ENCODE data around the gene CROCC.
"Not testable (repeated sequence)": the region's sequence is repeated elsewhere in the genome, so short reads cannot be mapped to it uniquely, and the experiment has no call there.

The CROCC gene

DNA sequence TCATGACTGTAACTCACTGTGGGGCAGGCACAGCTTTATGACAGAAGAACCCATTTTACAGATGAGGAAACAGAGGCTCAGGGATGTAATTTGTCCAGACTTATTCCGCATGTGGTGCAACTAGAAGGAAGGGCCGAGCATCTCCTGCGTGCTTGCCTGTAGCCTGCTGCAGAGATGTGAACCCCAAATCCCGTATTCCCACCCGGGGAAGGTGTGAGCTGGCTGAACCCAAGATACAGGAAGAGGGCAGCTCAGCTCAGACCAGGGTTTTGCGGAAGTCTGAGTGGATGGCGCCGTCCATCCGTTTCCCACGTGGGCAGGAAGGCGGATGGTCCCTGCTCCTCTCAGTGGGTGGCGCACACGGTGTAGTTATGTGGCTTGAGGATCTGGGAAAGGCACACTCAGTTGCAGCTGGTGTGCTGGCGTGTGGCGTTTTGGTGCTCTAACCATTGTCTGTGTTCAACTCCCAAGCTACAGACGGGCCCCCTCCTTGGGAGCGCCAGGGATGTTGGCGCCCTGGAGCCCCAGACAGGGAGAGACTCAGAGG is 1.2 kb downstream of the CROCC start:
- Histone ChIP-seq H3K9ac (ENCODE audit: low read depth, low read length) (no peak overlapping the region), H3K36me3 (ENCODE audit: control insufficient read depth, insufficient read depth, low read length) (peaks cover 15% of the 10 kb centered on the region), H3K4me3 (ENCODE audit: low read depth, low read length) (peak overlapping the region; percentile 64; the same call in 1 of the 2 replicates), H3K27me3 (ENCODE audit: control insufficient read depth, insufficient read depth, low read length) (no peaks in the 10 kb centered on the region), H3K27ac (ENCODE audit: low read depth, low read length) (no peak overlapping the region), H3K4me1 (ENCODE audit: control insufficient read depth, insufficient read depth, low read length) (peaks cover 14% of the 10 kb centered on the region), H3K9me3 (ENCODE audit: control insufficient read depth, insufficient read depth, low read length) (no peaks in the 10 kb centered on the region)

GRCh38 chr1:16924216-16924918 is 2.6 kb downstream of the CROCC start:
- Histone ChIP-seq H3K4me1 (ENCODE audit: control insufficient read depth, insufficient read depth, low read length) (peaks cover 14% of the 10 kb centered on the region), H3K9me3 (ENCODE audit: control insufficient read depth, insufficient read depth, low read length) (no peaks in the 10 kb centered on the region), H3K27ac (ENCODE audit: low read depth, low read length) (no peak overlapping the region), H3K36me3 (ENCODE audit: control insufficient read depth, insufficient read depth, low read length) (peaks cover 15% of the 10 kb centered on the region), H3K9ac (ENCODE audit: low read depth, low read length) (no peak overlapping the region), H3K27me3 (ENCODE audit: control insufficient read depth, insufficient read depth, low read length) (no peaks in the 10 kb centered on the region), H3K4me3 (ENCODE audit: low read depth, low read length) (no peak overlapping the region)

GRCh38 chr1:16924919-16925477 is 3.3 kb downstream of the CROCC start:
- no peak overlapping the region for H3K27ac ChIP-seq (ENCODE audit: low read depth, low read length)

GRCh38 chr1:16925635-16926490 is 4.1 kb downstream of the CROCC start:
- Histone ChIP-seq H3K36me3 (ENCODE audit: control insufficient read depth, insufficient read depth, low read length) (peaks cover 22% of the 10 kb centered on the region), H3K4me1 (ENCODE audit: control insufficient read depth, insufficient read depth, low read length) (peaks cover 14% of the 10 kb centered on the region), H3K9me3 (ENCODE audit: control insufficient read depth, insufficient read depth, low read length) (no peaks in the 10 kb centered on the region), H3K9ac (ENCODE audit: low read depth, low read length) (no peak overlapping the region), H3K4me3 (ENCODE audit: low read depth, low read length) (no peak overlapping the region), H3K27me3 (ENCODE audit: control insufficient read depth, insufficient read depth, low read length) (no peaks in the 10 kb centered on the region), H3K27ac (ENCODE audit: low read depth, low read length) (no peak overlapping the region)

More at GRCh38 chr1:16924919-16925477, 3.3 kb downstream of the CROCC start:
- H3K27me3 ChIP-seq (ENCODE audit: control insufficient read depth, insufficient read depth, low read length): no peaks in the 10 kb centered on the region
- H3K36me3 ChIP-seq (ENCODE audit: control insufficient read depth, insufficient read depth, low read length): peaks cover 15% of the 10 kb centered on the region
- no peak overlapping the region for H3K9ac ChIP-seq (ENCODE audit: low read depth, low read length)
- no peak overlapping the region for H3K4me3 ChIP-seq (ENCODE audit: low read depth, low read length)
- peaks cover 14% of the 10 kb centered on the region for H3K4me1 ChIP-seq (ENCODE audit: control insufficient read depth, insufficient read depth, low read length)
- H3K9me3 ChIP-seq (ENCODE audit: control insufficient read depth, insufficient read depth, low read length): no peaks in the 10 kb centered on the region

DNA sequence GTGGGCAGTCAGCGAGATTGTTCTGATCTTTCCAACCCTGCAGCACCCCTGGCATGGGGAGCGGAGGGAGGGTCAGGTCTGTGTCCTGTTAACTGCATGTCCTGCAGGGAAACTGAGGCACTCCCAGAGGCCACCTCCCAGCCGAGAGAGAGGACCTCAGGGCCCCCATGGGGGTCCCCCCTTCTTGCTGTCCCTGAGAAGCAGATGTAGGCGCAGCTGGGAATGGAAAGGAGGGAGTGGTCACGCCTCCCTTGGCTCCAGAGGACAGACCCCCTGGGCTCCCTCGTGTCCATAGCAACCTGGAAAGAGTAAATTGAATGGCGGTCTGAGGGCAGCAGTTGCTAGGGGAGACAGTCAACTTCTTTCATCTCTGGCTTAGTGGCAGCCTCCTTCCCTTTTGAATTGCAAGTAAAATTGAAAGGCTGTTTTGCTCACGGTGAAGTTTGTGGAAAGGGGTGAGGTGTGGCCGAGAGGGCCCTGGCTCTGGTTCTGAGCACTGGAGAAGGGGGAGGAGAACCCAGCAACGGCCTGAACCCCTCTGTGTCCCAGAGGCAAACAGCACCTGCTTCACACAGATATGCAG is 4.9 kb downstream of the CROCC start:
- Histone ChIP-seq H3K27ac (ENCODE audit: low read depth, low read length) (peak overlapping the region; percentile 33), H3K9me3 (ENCODE audit: control insufficient read depth, insufficient read depth, low read length) (no peaks in the 10 kb centered on the region), H3K36me3 (ENCODE audit: control insufficient read depth, insufficient read depth, low read length) (peaks cover 29% of the 10 kb centered on the region), H3K27me3 (ENCODE audit: control insufficient read depth, insufficient read depth, low read length) (no peaks in the 10 kb centered on the region), H3K4me1 (ENCODE audit: control insufficient read depth, insufficient read depth, low read length) (peaks cover 12% of the 10 kb centered on the region), H3K4me3 (ENCODE audit: low read depth, low read length) (no peak overlapping the region), H3K9ac (ENCODE audit: low read depth, low read length) (no peak overlapping the region)

DNA sequence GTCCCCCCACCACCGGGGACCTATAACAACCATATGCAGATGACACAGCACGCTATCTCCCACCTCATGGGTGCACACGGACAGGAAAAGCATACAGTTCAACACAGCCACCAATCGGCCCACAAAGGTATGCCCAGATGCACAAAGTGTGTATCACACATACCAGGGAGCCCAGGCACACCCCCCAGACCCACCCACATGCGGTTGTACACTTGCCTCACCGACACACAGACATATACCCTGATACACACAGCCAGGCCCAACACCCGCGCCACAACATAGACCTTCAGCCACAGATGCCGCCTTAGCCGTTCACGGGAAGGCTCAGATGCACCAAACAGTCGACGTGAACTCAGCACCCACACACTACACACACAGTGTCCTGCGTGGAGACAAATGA is 5.5 kb downstream of the CROCC start:
- Histone ChIP-seq H3K9ac (ENCODE audit: low read depth, low read length) (no peak overlapping the region), H3K27ac (ENCODE audit: low read depth, low read length) (no peak overlapping the region), H3K4me1 (ENCODE audit: control insufficient read depth, insufficient read depth, low read length) (peaks cover 8% of the 10 kb centered on the region), H3K36me3 (ENCODE audit: control insufficient read depth, insufficient read depth, low read length) (peaks cover 34% of the 10 kb centered on the region), H3K9me3 (ENCODE audit: control insufficient read depth, insufficient read depth, low read length) (no peaks in the 10 kb centered on the region), H3K27me3 (ENCODE audit: control insufficient read depth, insufficient read depth, low read length) (no peaks in the 10 kb centered on the region), H3K4me3 (ENCODE audit: low read depth, low read length) (no peak overlapping the region)

DNA sequence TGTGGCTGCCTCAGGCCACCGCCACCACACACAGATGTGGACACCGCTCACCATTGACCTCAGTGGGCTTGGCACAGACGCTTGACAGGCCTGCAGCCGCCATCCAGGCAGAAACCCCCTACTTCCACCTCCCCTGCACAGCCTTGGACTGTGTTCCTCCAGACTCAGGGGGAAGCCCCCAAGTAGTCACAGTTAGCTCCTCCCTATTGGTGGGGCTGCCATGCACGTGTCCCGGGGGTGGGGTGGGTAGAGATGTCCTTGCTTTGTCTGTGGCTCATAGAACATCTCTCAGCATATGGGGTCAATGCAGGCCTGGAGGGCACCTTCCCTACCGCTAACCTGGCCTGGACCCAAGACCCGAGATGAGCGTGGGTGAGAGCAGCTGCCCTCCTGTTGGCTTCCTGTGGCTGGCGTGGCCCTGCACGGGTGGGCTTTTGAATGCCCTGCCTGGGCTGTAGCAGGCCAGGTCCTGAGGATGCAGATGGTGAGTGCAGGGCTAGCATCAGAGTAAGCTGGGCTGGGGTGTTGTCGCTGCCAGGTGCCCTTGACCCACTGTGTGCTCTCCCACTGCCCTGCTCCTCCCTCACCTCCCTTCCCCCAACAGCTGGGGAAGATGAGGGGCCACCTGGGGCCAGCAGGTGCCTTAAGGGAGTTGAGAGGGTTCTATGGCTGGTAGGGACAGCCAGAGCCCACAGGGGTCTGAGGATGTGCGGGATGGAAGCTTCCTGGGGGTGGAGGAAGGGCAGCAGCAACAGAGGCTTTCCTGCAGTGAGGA is 6.2 kb downstream of the CROCC start:
- H3K9me3 ChIP-seq (ENCODE audit: control insufficient read depth, insufficient read depth, low read length): no peaks in the 10 kb centered on the region
- H3K4me1 ChIP-seq (ENCODE audit: control insufficient read depth, insufficient read depth, low read length): peaks cover 6% of the 10 kb centered on the region
- H3K27ac ChIP-seq (ENCODE audit: low read depth, low read length): no peak overlapping the region
- no peak overlapping the region for H3K9ac ChIP-seq (ENCODE audit: low read depth, low read length)
- peaks cover 40% of the 10 kb centered on the region for H3K36me3 ChIP-seq (ENCODE audit: control insufficient read depth, insufficient read depth, low read length)
- no peak overlapping the region for H3K4me3 ChIP-seq (ENCODE audit: low read depth, low read length)
- H3K27me3 ChIP-seq (ENCODE audit: control insufficient read depth, insufficient read depth, low read length): no peaks in the 10 kb centered on the region

DNA sequence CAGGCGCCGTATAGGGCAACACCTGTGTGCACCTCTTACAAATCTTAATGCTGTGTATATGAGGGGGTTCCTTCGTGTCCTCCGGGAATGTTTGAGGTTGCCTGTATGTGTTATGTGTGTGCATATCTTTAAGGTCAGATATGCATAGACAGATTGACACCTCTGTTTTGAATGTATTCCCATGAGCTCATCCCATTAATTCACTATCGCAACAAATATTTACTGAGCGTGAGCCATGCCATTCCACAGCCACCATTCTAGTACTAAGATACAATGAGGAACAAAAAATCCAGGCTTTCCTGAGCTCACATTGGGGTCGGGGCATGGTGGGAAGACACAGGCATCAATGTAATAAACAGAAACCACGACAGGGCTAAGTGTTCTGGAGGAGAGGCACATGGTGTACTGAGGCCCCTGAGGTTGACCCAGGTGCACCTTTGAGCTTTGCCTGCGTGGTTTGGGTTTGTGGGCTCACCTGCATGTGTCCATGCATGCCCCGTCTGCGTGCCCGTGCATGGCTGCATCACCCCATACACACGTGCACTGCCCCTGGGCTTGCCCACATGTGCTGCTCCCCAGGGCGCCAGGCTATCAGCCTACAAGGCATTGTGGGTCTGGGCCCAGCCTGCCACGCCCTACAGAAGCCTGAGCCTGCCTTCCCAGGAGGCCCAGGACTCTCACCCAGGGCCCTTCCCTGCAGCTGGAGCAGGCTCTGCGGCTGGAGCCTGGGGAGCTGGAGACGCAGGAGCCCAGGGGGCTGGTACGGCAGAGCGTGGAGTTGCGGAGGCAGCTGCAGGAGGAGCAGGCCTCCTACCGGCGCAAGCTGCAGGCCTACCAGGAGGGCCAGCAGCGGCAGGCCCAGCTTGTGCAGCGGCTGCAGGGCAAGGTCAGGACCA is 7.7 kb downstream of the CROCC start:
- not testable (repeated sequence) for H3K4me3 ChIP-seq (ENCODE audit: low read depth, low read length); H3K27ac ChIP-seq (ENCODE audit: low read depth, low read length); H3K27me3 ChIP-seq (ENCODE audit: control insufficient read depth, insufficient read depth, low read length); H3K4me1 ChIP-seq (ENCODE audit: control insufficient read depth, insufficient read depth, low read length); H3K9me3 ChIP-seq (ENCODE audit: control insufficient read depth, insufficient read depth, low read length); H3K9ac ChIP-seq (ENCODE audit: low read depth, low read length)
- H3K36me3 ChIP-seq (ENCODE audit: control insufficient read depth, insufficient read depth, low read length): peaks cover 49% of the 10 kb centered on the region

GRCh38 chr1:16931206-16931934 is 9.6 kb downstream of the CROCC start:
- peaks cover 54% of the 10 kb centered on the region for H3K36me3 ChIP-seq (ENCODE audit: control insufficient read depth, insufficient read depth, low read length)
- not testable (repeated sequence) for H3K9ac ChIP-seq (ENCODE audit: low read depth, low read length); H3K27ac ChIP-seq (ENCODE audit: low read depth, low read length); H3K27me3 ChIP-seq (ENCODE audit: control insufficient read depth, insufficient read depth, low read length); H3K4me3 ChIP-seq (ENCODE audit: low read depth, low read length); H3K4me1 ChIP-seq (ENCODE audit: control insufficient read depth, insufficient read depth, low read length); H3K9me3 ChIP-seq (ENCODE audit: control insufficient read depth, insufficient read depth, low read length)

Measured in HUES48 (cell line).